Measurements from ENCODE around the gene VPS35. TPM values are rescaled to one million over a fixed set of nuclear protein-coding genes. Genes with fewer than 3 reads are reported as not detected.
"Not testable (repeated sequence)": the region's sequence is repeated elsewhere in the genome, so short reads cannot be mapped to it uniquely, and the experiment has no call there.

VPS35 gene
- total RNA-seq, 2 donors from 2014 or later: 99.1 to 107 TPM

DNA sequence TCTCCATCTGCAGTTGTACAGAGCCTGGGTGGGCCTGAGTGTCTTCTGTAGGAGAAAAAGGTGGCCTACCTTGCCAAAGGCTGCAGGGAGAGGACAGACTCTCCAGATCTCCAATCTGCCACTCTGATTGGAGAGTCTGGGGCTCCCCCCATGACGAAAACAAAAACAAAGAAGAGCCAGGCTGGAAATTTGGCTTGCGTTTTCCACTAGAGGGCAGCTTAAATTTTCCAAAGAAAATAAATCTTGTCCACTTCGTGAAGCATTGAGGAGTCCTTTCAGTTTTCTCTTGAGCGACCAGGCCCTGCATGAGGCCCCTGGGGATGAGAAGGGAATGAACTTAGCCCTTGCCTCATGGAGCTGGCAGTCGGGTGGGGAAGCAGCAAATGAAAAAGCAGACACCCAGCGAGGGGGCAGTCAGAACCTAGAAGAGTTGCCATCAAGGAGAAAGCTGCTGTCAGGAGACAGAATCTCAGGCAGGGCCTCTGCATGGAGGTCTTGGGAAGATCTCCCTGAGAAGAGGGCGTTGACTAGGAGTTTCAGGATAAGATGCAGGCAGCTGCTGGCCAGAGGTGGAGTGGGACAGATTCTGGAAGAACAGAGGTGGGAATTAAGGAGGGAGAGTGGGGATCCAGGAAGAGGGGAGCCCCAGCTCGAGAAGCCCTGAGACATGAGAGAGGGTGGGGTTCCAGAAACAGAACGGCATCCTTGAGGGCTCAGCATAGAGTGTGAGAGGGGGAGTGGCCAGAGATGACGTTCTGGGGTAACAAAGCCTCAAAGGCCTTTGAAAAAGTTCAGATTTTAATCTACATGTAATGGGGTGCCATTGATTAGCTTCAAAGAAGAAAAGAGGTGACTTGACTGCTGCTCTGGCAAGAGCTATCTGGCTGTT, 59.4 kb downstream of the VPS35 start:
- TF ChIP-seq, protein P1, sequence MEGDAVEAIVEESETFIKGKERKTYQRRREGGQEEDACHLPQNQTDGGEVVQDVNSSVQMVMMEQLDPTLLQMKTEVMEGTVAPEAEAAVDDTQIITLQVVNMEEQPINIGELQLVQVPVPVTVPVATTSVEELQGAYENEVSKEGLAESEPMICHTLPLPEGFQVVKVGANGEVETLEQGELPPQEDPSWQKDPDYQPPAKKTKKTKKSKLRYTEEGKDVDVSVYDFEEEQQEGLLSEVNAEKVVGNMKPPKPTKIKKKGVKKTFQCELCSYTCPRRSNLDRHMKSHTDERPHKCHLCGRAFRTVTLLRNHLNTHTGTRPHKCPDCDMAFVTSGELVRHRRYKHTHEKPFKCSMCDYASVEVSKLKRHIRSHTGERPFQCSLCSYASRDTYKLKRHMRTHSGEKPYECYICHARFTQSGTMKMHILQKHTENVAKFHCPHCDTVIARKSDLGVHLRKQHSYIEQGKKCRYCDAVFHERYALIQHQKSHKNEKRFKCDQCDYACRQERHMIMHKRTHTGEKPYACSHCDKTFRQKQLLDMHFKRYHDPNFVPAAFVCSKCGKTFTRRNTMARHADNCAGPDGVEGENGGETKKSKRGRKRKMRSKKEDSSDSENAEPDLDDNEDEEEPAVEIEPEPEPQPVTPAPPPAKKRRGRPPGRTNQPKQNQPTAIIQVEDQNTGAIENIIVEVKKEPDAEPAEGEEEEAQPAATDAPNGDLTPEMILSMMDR (IDR thresholded peaks at IDR 0.05): no peak
- TF ChIP-seq POLR2AphosphoS5 (IDR thresholded peaks at IDR 0.05) (no peak), POLR2A (IDR thresholded peaks at IDR 0.05) (no peak)
- no peak overlapping the region for H3K27ac ChIP-seq
- H3K4me1 ChIP-seq (replicated peaks): no peaks in the 10 kb centered on the region
- no peaks in the 10 kb centered on the region for H3K36me3 ChIP-seq
- no peaks in the 10 kb centered on the region for H3K27me3 ChIP-seq (replicated peaks; ENCODE audit: insufficient read depth)
- no peak overlapping the region for H3K4me3 ChIP-seq
- WGBS: 39% methylated on average over 10 of the region's 10 CpGs
- no peaks in the 10 kb centered on the region for H3K9me3 ChIP-seq
- no peak for DNase-seq (ENCODE audit: low spot score)
- intact Hi-C loops (cut with DNase I): no loop called here

- Histone ChIP-seq H3K36me3 (no peaks in the 10 kb centered on the region), H3K27ac (no peak overlapping the region), H3K9me3 (no peaks in the 10 kb centered on the region), H3K4me1 (replicated peaks) (no peaks in the 10 kb centered on the region), H3K27me3 (replicated peaks; ENCODE audit: insufficient read depth) (no peaks in the 10 kb centered on the region), H3K4me3 (no peak overlapping the region)
- no peak for DNase-seq (ENCODE audit: low spot score)
- 95% methylated on average over 5 of the region's 5 CpGs for WGBS
- intact Hi-C loops (cut with DNase I): no loop called here
- no peak for TF ChIP-seq POLR2AphosphoS5 (IDR thresholded peaks at IDR 0.05)
- TF ChIP-seq, protein P1 (IDR thresholded peaks at IDR 0.05): no peak
- TF ChIP-seq POLR2A (IDR thresholded peaks at IDR 0.05): no peak
Observed at GRCh38 chr16:46627746-46628145, 61.2 kb downstream of the VPS35 start.

GRCh38 chr16:46626681-46627080, 62.3 kb downstream of the VPS35 start:
- DNase-seq (ENCODE audit: low spot score); H3K36me3 ChIP-seq; H3K4me1 ChIP-seq (replicated peaks); H3K4me3 ChIP-seq; H3K27me3 ChIP-seq (replicated peaks; ENCODE audit: insufficient read depth); H3K27ac ChIP-seq; intact Hi-C loops (cut with DNase I); H3K9me3 ChIP-seq: not testable (repeated sequence)
- WGBS: 94% methylated on average over 22 of the region's 22 CpGs

DNA sequence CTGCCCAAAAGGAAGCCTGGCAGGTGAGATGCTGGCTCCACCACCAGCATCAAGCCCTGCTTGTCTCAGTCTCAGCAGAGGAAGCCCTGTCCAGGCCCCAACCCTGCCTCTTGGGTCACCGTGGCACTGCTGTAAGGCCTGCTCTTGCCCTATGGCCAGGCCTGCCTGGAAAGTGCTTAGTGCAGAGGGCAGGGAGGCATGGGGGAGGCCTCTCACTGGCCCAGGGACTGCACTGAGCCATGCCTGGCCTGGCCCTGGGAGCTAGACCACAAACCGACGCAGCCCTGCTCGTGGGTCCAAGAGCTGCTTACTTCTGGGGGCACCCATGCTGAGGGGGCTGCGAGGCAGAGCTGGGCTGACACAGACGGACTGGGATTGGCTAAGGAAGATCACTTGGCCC, 64.1 kb downstream of the VPS35 start:
- H3K36me3 ChIP-seq; H3K4me1 ChIP-seq (replicated peaks); DNase-seq (ENCODE audit: low spot score); H3K9me3 ChIP-seq; H3K27me3 ChIP-seq (replicated peaks; ENCODE audit: insufficient read depth); intact Hi-C loops (cut with DNase I); H3K4me3 ChIP-seq; H3K27ac ChIP-seq: not testable (repeated sequence)
- WGBS: 87% methylated on average over 3 of the region's 6 CpGs

GRCh38 chr16:46623707-46624106, 65.3 kb downstream of the VPS35 start:
- DNase-seq (ENCODE audit: low spot score); H3K9me3 ChIP-seq; H3K36me3 ChIP-seq; H3K27me3 ChIP-seq (replicated peaks; ENCODE audit: insufficient read depth); H3K4me1 ChIP-seq (replicated peaks); intact Hi-C loops (cut with DNase I); H3K27ac ChIP-seq; H3K4me3 ChIP-seq: not testable (repeated sequence)
- WGBS: 61% methylated on average over 5 of the region's 6 CpGs

DNA sequence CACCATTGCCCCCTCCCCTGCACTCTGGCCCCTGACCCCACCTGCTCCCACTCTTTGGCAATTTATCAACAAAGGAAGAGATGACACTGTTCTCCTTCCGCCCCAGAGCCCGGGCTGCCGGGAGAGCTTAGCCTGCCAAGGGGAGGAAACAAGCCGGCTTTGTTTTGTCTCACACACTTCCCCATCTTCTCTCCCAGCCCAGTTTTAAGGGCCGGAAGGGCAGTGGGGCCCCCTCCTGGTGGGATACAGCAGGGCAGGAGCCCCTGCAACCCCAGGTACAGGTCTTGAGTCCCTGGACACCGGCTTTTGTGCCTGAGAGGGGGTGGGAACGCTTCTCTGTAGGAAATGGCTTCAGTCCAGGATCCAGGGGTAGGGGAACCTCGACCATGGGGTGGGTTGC, 65.7 kb downstream of the VPS35 start:
- H3K4me1 ChIP-seq (replicated peaks); H3K9me3 ChIP-seq; DNase-seq (ENCODE audit: low spot score); intact Hi-C loops (cut with DNase I); H3K36me3 ChIP-seq; H3K27me3 ChIP-seq (replicated peaks; ENCODE audit: insufficient read depth); H3K4me3 ChIP-seq; H3K27ac ChIP-seq: not testable (repeated sequence)
- 0% methylated on average over 1 of the region's 8 CpGs for WGBS
